Activated CD8-positive, alpha-beta memory T cell treated with anti-CD3 and anti-CD28 coated beads for 36 hours (primary cell): ENCODE results near the gene ATE1. TPM values are rescaled to one million over a fixed set of nuclear protein-coding genes. Genes with fewer than 3 reads are reported as not detected.
"Not testable (repeated sequence)": the region's sequence is repeated elsewhere in the genome, so short reads cannot be mapped to it uniquely, and the experiment has no call there.

Experiments
- CTCF ChIA-PET: fragments of 350-600 bp; sonication (Branson Sonifier 250); formaldehyde crosslinking; loops from one replicate; lab custom pipeline; 2021; ENCODE audit warnings: antibody characterized with exemption; lab: Charles Lee
- POLR2A ChIA-PET: fragments of 350-600 bp; sonication (Branson Sonifier 250); formaldehyde crosslinking; loops from one replicate; lab custom pipeline; 2021; ENCODE audit warnings: antibody characterized with exemption; lab: Charles Lee
- total RNA-seq, 2 experiments: library from RNA; stranded (reverse); gene quantifications; one replicate each; pipeline ENCODE4 v1.2.3, GENCODE V29; 2021

Gene ATE1
- total RNA-seq, 2 experiments from 2014 or later = 32.2 to 34.0 TPM

DNA sequence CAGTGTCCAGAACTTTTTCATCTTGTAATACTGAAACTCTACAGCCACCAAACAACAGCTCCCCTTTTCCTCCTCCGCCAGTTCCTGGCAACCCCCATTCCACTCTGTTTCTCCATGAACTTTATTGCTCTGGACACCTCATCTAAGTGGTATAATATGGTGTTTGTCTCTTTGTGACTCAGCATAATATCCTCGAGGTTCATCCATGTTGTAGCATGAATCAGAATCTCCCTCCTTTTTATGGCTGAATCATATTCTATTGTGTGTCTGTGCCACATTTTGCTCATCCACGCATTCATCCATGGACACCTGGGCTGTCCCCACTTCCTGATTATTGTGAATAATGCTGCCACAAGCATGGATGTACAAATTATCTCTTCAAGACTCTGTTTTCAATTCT is 205.2 kb downstream of the ATE1 start:
- CTCF ChIA-PET = no interaction called here
- POLR2A ChIA-PET = no interaction called here

DNA sequence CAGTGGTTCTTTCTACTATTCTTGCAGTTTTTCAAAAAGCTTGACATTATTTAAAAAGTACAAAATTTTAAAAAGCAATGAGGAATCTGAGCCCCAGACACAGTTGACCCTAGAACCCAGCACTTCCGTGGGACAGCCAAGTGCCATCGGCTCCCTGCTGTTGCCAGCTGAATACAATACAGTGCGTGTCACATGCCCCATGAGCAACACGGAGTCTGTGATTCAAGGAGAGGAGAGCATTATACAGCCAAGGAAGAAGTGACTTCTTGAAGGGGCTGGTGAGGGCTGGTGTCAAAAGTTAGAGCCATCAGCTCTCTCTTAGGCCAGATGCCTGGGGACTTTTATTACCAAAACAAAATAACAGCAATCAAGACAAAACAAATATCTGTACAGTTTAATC is 206.6 kb downstream of the ATE1 start:
- ChIA-PET CTCF (no interaction called here), POLR2A (no interaction called here)

DNA sequence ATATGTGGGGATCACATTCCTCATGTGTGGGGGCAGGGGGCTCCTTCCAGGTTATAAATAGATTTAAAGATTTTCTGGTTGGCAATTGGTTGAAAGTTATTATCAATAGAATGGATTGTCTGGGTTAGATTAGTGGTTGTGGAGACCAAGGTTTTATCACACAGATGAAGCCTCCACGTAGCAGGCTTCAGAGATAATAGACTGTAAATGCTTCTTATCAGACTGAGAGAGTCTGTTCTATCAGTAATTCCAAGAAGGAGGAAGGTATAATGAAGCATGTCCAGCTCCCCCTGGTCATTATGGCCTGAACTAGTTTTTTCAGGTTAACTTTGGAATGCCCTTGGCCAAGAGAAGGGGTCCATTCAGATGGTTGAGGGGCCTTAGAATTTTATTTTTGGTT is 211.9 kb downstream of the ATE1 start:
- ChIA-PET CTCF (no interaction called here), POLR2A (no interaction called here)

DNA sequence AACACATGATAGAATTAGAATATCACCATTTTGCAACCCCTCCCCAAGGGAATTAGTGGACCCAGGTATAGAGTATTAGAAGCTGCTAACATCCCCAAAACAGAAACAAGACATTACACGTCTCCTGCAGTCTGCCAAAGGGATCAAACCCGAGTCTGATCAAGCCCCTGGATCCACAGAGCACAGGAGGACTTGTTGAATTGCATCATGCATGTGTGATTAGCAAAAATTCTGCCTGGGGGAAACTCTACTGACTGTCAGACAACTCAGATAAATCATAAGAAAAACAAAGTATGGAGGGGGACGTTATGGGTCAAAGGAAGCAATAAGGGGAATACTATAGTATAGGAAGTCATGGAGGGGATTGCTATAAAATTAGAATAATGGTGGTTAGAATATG is 212.8 kb downstream of the ATE1 start:
- ChIA-PET CTCF (no interaction called here), POLR2A (no interaction called here)

DNA sequence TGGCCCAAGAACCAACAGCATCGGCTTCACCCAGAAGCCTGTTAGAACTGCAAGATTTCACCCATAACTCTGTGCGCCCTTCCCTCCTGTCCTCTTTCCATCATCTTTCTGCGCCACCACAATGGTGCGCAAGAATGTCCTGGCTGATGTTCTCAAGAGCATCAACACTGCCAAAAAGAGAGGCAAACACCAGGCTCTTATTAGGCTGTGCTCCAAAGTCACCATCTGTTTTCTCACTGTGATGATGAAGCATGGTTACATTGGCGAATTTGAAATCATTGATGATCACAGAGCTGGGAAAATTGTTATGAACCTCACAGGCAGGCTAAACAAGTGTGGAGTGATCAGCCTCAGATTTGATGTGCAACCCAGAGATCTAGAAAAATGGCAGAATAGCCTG is 214.3 kb downstream of the ATE1 start:
- ChIA-PET POLR2A (no interaction called here), CTCF (no interaction called here)

DNA sequence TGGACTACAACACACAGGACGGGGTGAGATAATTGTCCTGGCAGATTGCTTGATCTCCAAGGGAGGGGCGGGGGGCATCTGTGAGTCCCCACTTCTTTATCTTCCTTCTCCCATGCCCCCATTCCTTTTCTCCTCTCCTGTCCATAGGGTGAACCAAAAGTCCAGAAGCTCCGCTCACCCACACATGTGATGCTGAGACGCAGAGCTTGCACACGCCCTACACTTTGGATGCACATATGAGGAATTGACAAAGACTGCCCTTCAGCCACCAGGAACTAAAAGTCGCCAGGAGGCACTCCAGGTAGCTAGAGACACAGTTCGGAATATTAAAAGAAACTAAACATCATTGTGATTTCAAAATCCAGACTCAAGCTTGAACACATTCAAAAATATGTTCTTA is 216.9 kb downstream of the ATE1 start:
- ChIA-PET POLR2A (no interaction called here), CTCF (no interaction called here)

DNA sequence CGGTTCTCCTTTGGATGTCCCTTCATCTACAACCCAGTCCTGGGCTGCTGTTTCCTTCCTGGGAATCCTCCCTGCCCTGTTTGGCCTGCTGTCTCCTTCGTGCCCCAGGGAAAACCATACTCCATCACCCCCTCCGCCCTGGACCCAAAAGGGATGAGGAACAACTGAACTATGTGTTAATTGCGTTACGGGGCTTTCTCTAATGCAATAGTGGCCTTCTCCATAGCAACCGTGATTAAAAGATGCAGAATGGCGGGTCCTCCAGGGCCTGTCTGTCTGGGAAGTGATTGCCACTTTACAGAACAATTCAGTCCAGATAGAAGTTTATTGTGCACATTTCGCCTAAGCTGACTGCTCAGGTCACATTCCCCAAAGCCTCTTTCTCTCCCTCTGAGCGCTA is 217.6 kb downstream of the ATE1 start:
- POLR2A ChIA-PET = no interaction called here
- CTCF ChIA-PET = no interaction called here

DNA sequence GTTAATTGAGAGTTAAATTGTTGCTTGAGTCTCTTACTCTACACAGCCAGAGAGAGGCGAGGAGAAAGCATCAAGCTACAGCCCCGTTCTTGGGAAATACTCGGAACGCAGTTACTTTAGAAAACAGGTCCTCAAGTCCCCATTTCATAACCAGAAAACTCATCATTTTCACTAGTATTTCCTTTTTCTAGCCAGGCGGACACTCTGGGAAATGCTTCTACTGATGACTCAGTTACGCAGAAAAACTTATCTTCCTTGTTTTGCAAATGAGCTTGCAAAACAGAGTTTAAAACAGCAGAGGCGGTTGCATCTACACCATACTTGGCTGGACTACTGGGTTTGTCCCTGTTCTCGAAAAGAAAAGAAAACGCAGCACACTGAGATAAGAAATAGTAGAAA is 218.2 kb downstream of the ATE1 start:
- POLR2A ChIA-PET = no interaction called here
- CTCF ChIA-PET = no interaction called here

DNA sequence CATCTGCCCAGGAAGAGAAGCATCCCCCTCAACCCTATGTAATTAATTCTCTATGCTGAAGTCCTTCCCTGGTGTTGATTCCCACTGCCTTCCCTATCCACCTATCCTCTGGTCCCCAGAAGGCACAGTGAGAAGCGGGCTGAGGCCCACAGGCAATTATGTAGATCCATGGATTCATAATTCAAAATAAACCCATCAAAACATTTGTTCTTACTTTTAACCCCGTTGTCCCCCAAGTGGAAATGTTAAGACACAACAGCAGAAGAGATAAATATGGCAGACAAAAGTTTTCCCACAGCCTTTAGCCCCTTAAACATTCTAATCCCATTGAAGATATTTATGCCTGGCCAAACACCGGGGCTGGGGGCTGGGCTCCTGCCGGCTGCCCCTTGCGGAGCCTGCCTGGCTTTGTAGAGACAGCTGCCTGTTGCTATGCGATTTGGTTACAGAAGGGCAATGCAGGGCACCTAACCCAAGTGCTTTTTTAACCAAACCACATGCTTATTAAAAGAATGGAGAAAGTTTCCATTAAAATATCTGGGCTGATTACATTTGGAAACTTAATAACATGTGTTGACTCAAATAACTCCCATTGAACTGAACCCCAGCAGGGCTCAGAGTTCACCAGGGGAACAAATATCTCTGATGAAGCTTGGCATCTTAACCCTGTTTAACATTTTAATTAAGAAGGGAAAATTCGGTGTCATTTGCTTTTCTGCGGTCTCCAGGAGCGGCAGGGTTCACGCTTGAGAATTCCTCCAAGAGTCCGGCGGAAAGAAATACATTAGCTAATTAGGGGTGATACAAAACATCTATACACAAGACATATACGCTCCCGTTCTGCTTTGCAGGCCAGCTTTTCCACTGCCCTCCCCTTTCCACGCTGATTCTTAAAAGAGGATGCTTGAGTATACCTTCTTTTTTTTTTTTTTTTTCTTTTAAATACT is 218.8 kb downstream of the ATE1 start:
- ChIA-PET CTCF (no interaction called here), POLR2A (no interaction called here)

DNA sequence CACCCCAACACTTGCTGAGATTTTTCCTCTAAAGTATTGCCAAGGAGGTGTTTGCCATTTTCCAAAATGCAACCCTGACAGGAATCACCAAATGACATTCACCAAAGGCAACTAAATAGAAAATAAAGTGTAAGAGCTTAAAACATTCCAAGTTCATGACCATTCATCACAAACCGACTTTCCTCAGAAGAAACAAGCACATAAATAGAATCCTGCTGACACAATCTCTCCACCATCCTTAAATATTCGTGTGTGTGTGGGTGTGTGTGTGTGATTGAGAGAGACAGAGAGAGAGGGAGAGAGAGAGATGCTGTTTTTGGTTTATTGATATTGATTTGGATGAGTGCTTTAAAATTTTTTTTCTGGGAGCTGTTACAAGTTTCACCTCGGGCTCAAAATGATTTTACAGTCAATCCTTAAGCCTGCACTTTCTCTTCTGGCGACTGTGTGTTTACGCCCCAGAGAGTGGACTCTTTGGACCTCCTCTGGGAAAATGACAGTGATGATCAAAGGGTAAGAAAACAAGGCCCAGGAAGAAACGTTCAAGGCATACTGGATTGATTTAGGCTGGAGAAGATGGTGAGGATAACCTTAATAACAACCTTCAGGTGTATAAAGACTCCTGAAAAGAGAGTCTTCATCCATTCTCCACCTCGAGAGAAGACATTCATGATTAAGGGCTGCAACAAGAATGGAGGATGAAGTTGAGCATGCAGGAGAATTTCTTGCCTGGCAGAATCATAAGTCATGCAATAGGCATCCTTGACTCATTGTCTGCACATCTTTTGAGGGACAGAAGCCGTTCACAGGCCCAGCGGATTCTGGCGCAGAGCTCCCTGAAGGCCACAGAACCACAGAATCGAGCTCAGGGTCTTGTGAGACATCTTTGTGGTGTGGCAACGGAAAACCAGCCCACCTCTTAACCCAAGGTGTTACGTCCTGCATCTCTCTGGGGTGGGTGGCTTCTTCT is 225.2 kb downstream of the ATE1 start:
- ChIA-PET POLR2A (no interaction called here), CTCF (no interaction called here)

DNA sequence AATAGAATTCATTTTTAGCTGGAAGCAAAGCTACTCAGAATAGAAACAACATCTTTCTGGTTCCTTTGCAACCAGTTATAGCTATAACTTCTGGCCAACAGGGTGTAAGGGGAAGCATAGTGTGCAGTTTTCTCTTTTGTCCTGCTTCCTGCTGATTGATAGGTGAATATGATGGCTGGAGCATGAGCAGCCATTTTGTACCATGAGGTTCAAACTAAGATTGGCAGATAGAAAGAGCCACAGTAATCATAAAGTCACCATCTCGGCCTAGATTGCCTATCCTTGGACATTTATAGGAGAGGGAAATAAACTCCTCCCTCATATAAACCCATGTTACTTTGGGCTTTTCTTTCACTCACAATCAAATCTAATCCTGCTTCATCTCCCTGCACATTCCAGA is 227.4 kb downstream of the ATE1 start:
- POLR2A ChIA-PET = no interaction called here
- CTCF ChIA-PET = no interaction called here

DNA sequence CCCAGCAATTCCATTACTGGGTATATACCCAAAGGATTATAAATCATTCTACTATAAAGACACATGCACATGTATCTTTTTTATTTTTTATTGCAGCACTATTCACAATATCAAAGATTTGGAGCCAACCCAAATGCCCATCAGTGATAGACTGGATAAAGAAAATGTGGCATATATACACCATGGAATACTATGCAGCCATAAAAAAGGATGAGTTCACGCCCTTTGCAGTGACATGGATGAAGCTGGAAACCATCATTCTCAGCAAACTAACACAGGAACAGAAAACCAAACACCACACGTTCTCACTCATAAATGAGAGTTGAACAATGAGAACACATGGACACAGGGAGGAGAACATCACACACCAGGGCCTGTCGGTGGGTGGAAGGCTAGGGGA is 228.1 kb downstream of the ATE1 start:
- POLR2A ChIA-PET, CTCF ChIA-PET: not testable (repeated sequence)

DNA sequence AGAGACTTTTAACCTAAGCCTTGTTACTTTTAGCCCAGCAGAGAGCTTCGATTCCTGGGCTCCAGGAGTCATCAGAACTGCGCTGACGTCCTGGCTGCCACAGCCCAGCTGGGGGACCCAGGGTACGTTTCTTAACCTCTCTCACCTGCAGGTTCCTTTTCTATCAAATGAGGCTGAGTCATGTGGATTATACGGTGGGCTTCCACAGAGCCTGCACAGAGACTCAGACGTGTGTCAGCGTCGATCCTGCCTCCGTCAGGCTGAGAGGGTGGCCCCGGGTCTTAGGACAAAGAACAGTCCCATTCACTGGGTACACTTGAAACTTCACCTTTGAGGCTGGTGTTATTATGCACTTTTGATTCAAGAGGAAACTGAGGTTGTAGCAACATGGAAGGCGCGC is 228.9 kb downstream of the ATE1 start:
- ChIA-PET POLR2A (no interaction called here), CTCF (no interaction called here)

DNA sequence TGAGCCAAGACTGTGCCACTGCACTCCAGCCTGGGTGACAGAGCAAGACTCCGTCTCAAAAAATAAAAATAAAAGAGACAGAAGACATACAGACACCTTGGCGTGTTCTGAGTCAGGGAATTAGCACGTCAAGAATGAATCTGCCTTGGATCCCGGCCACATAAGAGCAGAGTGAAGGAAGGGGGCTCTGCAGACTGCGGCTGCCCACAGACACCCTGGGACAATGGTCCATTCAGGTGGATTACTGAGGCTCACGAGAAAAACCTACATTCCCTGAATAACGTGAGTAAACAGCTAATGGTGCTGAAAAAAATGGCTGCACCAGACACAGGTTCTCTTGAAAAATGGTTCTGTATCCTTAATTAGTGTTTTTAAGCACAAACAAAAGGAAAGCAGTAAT is 229.5 kb downstream of the ATE1 start:
- ChIA-PET CTCF (no interaction called here), POLR2A (no interaction called here)

DNA sequence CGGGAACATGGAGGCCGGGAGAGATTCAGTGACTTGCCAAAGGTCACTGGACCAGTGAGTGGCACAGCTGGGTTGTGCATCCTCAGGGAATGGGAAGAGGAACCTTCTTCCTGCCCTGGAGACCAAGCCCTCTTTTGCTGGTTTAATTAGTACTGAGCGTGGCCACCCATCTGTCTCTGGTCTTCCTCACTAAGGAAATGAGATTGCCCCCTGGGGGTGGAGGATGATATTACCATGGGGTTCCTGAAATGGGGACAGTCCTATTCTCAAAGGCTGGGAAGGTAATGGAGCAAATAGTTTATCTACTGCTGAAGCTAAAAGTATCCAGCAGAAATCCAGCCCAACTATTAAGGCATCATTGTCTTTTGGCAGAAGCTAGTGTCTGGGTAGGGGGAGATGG is 231.0 kb downstream of the ATE1 start:
- ChIA-PET POLR2A (no interaction called here), CTCF (no interaction called here)

DNA sequence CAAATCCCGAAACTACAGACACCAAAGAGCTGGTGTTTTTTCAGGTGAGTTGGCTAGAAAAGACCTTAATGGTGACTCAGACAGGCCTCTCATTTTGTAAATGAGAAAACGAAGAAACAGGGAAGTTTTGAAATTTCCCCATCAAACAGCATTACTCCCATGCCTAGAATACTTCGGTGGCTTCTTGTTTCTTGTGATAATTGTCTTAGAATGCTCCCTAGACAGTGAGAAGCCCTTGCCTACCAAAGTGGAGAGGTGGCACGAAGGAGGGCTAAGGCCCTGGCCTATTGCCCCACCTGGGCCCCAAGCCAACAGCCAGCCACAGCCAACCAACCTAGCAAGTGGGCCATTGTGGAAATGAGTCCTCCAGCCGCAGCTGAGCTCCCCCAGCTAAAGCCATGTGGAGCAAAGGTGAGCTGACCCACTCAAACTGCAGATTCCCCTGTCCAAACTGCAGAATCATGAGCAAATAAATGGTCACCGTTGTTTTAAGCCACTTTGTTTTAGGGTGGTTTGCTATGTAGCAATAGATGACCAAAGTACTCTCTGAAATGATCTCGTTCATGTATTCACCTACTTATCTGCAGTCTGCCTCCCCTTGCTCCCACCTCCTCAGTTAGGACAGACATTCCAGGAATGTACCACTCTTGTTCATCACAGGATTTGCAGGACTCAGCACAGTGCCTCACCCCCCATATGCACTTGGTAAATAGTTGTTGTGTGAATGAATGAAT is 231.9 kb downstream of the ATE1 start:
- POLR2A ChIA-PET = no interaction called here
- CTCF ChIA-PET = no interaction called here

DNA sequence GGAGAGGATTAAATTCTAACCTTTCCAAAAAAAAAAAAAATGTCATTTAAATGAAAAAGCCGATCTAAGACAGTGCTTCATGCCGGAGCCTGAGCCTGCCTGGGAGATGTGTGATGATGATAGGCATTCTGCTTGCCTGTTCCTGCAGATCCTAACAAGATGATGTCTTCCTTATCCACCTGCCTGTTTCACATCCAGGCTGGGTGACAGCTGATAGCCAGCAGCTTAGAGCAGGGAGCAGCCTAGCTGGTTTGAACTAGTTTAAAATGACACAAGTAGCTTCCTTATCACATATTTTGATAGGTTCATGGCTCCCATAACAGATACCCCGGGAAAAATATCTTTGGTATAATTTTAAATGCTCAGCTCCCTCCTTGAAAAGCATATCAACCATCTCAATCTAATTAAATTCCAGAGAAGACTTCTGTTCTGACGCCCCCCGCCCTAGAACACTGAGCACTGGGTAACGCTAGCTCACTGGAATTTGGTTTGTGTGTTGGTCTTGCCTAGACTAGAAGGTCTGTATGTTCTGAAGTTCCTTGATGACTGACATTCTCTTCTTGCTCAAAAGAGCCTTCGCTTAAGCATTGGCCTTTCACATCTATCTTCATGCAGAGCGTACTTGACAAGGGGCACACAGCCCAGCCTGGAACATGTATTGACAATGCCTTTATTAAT is 232.7 kb downstream of the ATE1 start:
- ChIA-PET POLR2A (no interaction called here), CTCF (no interaction called here)

DNA sequence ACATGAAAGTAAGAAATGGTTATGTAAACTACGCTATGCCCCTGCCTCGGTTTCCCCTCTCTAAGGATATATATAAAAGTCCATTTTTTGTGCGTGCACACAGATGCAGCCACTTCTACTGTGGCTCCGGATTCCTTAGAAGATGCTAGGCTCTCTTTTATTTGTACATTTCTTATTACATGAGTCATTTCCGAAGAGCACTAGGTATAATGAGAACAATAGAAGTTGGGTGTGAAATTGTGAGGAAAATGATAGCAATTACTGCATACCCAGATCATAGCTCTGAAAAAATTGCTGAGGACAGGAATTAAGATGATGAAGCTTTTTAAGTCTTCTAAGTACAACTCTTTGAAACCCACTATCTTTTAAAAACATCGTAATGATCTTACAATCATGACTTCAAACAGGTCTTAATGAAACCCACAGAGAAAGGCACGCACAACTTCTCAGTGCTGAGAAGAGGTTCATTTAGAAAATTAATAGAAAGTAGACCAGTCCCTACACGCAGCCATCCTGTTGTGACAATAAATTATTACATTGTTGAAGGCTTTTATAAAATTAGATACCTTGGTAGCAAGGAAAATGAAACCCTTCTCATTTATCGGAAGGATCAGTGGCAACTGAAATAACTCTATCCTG is 233.4 kb downstream of the ATE1 start:
- ChIA-PET CTCF (no interaction called here), POLR2A (no interaction called here)

DNA sequence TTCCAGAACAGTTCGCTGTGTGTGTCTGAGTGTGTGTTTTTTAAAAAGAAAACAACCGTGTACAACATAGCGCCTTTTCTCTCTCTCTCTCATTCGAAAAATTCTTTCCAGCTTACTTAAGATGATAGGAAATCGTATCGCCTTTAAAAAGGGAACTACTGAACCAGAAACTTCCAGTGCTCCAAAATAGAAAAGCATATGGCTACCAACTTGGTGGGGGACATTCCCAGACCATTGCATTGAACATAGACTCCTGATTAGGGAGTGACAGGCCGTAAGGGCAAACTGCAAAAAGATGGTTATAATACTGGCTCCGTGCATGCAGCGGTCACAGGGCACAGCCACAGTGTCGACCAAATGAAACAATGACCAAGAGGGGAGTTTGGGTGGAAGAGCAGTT is 235.2 kb downstream of the ATE1 start:
- POLR2A ChIA-PET = no interaction called here

More for the DNA sequence above, 235.2 kb downstream of the ATE1 start:
- CTCF ChIA-PET = no interaction called here
